Measurements from ENCODE around the gene SLC18A2.
A peak's percentile ranks its signal among the peaks of the same experiment; 100 is the strongest.
"Not testable (repeated sequence)": the region's sequence is repeated elsewhere in the genome, so short reads cannot be mapped to it uniquely, and the experiment has no call there.

The SLC18A2 gene

GRCh38 chr10:117240621-117241529, at the start of gene SLC18A2:
Gene SLC18A2 (plus strand): TSS chr10:117241114. CDS start chr10:117241694, 580 bp downstream.
- DNase-seq (ENCODE audit: low read depth) = no peak

DNA sequence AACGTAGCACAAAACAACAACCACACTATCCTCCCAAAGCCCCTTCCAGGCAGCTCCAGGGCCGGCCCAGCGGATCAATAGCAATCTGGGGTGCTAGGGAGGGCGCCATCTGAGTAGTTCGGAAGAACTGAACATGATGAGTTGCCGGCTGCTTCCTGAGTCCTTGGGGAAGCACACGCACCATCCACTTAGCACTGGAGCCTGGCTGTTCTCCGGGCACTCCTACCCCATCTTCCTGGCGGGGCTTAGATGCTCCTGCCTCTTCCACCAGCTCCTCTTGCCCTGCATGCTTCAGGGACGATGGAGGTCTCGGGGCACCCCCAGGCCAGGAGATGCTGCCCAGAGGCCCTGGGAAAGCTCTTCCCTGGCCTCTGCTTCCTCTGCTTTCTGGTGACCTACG, 43.7 kb upstream of the SLC18A2 start, which contains the start of gene KCNK18:
Gene KCNK18 (plus strand): TSS at position 301 of the 400 bp plus-strand sequence. CDS start 0 bp downstream, at position 301.
- DNase-seq (ENCODE audit: low read depth) = no peak

DNA sequence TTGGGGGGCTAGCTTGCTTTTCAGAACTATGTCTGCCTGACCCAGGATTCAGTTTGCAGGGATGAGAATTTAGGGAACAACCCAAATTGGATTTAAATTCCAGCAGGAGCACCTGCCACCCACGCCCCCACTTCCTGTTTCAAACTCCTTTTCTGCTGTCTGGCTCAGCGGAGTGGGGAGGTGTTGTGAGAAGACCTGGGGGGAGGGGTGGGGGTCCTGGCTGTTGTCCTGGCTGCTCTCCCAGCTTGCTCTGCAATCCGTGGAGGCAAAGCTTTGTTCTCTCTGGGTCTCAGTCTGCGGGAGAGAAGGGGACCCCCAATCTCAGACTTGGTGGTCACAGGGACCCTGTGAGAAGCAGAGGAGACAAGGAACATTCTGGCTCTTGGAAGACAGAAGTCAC, 42.8 kb upstream of the SLC18A2 start:
- no peak for DNase-seq (ENCODE audit: low read depth)

- no peak for DNase-seq (ENCODE audit: low read depth)
These were observed 39.1 kb upstream of the SLC18A2 start for GRCh38 chr10:117201826-117202225.

DNA sequence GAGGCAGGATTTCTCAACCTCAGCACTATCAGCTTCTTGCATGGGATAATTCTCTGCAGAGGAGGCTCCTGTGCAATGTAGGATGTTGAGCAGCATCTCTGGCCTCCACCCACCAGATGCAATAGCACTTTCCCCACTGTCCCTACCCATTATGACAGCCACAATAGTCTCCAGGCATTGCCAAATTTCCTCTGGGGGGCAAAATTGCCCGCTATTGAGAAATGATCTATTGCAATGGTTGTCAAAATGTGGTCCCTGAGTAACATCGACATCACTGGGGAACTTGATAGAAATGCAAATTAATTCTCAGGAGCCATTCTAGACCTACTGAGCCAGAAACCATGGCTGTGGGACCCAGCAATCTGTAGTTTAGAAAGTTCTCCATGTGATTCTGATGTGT, 36.6 kb upstream of the SLC18A2 start:
- DNase-seq (ENCODE audit: low read depth) = no peak

GRCh38 chr10:117212176-117212575, 28.7 kb upstream of the SLC18A2 start:
- no peak for DNase-seq (ENCODE audit: low read depth)

- DNase-seq (ENCODE audit: low read depth) = no peak
These were observed 26.5 kb upstream of the SLC18A2 start for GRCh38 chr10:117214401-117214800.

- DNase-seq (ENCODE audit: low read depth) = no peak
These were observed 25.8 kb upstream of the SLC18A2 start for GRCh38 chr10:117215079-117215478.

GRCh38 chr10:117216028-117216427, 24.9 kb upstream of the SLC18A2 start:
- DNase-seq (ENCODE audit: low read depth) = no peak

DNA sequence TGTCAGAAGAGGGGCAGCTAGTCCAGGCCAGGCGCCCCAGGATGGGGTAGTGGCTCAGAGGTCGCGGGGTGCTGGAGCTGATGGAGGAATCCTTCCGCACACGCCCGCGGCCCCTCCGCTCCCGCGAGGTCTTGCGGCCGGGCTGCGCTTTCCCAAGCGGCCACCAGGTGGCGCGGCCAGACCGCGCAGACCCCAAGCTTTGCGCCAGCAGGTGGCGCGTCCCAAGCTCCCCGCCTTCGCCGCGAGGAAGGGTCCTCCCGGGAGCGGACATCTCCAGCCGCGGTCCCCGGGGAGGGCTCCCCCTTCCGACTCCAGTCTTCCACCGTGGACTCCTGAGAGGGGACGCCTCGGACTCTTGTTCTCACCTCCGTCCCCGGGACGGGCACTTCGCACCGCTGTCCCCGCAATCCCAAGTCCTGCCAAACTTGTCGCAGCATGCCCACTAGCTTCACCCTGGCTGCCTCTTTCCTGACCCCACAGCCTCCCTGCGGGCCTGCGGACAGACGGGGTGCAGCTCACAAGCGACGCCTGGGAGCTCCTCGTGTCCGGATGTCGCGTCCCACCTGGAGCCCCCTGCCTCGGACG, 24.2 kb upstream of the SLC18A2 start:
- DNase-seq (ENCODE audit: low read depth) = peak; percentile 41

DNA sequence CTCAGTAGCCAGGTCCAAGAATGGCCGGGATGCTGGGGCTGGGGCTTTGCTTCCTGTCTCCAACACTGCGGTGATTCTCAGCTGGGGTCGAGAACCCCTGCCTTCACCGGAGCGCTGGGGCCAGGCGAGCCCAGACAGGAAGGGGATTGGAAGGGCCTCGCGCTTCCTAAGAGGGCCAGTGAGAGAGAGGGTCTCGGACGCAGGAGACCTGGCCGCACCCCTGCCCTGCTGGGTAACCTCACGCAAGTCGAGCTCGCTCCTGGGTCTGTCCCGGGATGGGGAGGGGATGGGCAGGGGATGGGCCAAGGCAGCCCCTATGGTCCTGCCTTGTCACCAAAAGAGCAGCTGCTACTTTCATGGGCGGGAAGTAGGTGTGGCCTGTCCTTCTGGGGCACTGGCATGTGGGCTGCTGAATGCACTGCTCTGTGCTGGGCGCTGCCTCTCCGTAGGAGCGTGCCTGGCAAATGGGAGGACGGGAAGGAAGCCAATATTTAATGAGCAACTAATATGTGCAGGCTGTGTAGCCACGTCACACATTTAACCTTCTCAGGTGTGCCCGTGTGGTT, 23.6 kb upstream of the SLC18A2 start:
- no peak for DNase-seq (ENCODE audit: low read depth)

DNA sequence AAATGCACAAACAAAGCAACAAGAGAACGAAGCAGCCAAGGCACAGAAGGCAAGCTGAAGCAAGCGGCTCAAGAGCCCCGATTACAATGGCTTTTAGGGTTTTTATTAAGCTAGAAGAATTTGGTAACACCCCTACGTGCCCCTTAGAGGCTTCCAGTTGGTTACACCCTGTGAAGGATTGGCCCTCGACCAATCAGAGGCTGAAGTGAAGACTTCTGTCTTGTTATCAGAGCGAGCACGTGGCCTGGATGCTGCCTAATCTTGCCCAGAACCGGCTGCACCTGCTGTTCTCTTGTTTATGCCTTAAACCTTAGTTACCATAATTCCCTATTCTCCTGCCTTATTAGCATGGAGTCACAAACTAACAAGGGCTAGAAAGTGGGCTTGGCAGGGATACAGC, 22.3 kb upstream of the SLC18A2 start:
- DNase-seq (ENCODE audit: low read depth) = no peak

DNA sequence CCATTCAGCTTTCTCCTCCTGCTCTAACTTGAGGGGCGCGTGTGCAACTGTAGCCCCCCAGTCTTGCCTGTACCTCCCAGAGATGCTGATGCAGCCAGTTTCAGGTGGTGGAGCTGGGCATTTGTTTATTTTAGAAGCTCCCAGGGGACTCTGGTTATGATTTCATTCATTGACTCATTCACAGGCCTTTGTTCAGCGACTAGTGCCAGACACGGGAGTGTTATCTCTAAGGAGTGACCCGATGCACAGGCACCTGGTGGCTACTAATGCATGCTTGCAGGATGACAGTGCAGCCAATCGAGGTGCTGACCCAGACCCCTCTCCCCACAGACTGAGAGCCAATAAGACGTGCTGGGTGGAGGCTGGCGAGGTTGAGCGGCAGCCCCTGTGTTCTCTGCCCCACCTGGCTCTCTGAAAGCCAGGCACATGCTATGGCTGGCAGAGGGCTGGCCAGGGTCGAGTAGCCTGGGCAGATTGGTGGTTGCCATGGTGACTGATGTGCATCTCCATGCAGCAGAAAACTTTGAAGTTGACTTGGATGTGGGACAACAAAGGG, 19.7 kb upstream of the SLC18A2 start:
- no peak for DNase-seq (ENCODE audit: low read depth)

DNA sequence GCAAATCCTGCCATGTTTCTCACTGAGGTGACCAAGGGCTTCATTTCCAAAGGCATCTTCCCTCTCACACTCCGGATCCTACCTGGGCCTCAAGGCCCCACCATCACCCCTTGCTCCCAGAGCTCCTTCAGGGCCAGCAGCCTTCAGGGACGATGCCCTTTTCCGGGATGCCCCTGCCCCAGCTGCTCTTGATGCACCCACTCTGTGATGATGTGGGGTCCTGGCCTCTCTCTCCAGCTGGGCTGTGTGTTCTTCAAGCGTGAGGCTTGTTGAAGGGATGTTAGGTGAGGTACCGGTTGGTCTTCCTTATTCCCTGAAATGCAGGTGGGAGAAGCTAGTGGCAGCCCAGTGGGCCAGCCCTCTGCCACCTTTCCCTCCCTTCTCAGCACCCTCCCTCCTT, 18.4 kb upstream of the SLC18A2 start:
- no peak for DNase-seq (ENCODE audit: low read depth)

GRCh38 chr10:117222976-117223692, 17.8 kb upstream of the SLC18A2 start:
- DNase-seq (ENCODE audit: low read depth) = no peak

DNA sequence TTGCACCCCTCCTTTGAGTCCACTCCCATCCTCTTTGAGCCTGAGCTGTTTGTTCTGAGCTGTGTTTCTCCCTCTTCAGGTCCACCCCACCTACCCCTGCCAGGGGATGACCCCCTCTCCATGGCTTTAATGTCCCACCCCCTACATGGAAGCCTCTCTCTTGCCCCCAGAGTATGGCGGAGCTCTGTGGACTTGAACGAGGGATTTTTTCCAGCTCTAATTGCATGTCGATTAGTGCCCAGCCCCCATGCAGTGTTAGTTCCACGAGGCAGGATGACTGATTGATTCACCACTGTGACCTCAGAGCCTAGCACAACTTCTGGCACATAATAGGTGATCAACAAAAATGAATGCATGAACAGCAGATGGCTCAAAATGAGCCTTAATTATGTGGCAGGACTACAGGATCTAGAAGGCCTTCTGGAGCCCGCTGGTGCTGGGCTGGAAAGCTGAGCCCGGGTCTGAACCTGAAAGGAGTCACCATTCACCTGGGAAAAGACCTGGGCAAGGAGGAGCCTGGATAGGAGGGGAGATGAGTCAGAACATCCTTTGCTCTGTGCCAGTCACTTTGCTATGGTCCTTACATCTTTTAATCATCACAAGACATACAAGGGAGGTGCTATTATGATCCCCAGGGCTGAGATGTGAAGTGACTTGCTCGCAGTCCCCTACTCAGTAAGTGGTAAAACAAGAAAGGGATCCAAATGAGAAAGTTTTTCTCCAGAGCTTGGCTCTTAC, 17.1 kb upstream of the SLC18A2 start:
- no peak for DNase-seq (ENCODE audit: low read depth)

GRCh38 chr10:117224881-117225280, 16.0 kb upstream of the SLC18A2 start:
- DNase-seq (ENCODE audit: low read depth) = no peak

- DNase-seq (ENCODE audit: low read depth) = no peak
These were observed 14.0 kb upstream of the SLC18A2 start for GRCh38 chr10:117226813-117227451.

DNA sequence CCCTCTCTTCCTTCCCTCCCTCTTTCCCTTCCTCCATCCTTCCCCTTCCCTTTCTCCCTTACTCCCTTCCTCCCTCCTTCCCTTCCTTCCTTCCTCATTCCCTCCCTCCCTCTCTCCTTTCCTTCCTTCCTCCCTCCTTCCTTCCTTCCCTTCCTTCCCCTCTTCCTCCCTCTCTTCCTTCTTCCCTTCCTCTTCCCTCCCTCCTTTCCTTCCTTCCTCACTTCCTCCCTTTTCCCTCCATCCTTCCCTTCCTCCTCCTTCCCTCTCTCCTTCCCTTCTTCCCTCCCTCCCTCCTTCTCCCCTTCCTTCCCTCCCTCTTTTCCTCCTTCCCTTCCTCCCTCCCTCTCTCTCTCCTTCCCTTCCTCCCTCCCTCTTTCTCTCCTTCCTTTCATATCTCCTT, 12.7 kb upstream of the SLC18A2 start:
- no peak for DNase-seq (ENCODE audit: low read depth)

GRCh38 chr10:117230107-117230506, 10.8 kb upstream of the SLC18A2 start:
- DNase-seq (ENCODE audit: low read depth) = not testable (repeated sequence)

Measured in stimulated activated CD8-positive, alpha-beta memory T cell treated with anti-CD3 and anti-CD28 coated beads, Interleukin-12 subunit alpha, Interleukin-12 subunit beta, amount 100 ng/mL, for 1 hour (primary cell).